ES-I3 (cell line): Measurements from ENCODE around the gene M1AP.

ENCODE experiments used
- H3K36me3 ChIP-seq: 2 replicates; pipeline ENCODE4 v1.6.1; 2013; ENCODE audit warnings: mild to moderate bottlenecking, low read length, control low read depth, moderate library complexity; ENCODE audit not compliant: insufficient read depth
- H3K4me1 ChIP-seq: 2 replicates; pipeline ENCODE4 v1.6.1; 2013; ENCODE audit warnings: mild to moderate bottlenecking, control low read depth, low read length; ENCODE audit not compliant: insufficient read depth
- H3K9ac ChIP-seq: 2 replicates; pipeline ENCODE4 v1.6.1; 2013; ENCODE audit warnings: low read depth, mild to moderate bottlenecking, low read length, moderate library complexity
- H3K9me3 ChIP-seq: 2 replicates; pipeline ENCODE4 v1.6.1; 2013; ENCODE audit warnings: mild to moderate bottlenecking, low read length, moderate library complexity; ENCODE audit not compliant: control insufficient read depth, insufficient read depth

Gene M1AP

GRCh38 chr2:74673826-74674528, 25.8 kb upstream of the M1AP start:
- Histone ChIP-seq H3K9me3 (no peaks in the 10 kb centered on the region), H3K36me3 (no peaks in the 10 kb centered on the region), H3K4me1 (no peaks in the 10 kb centered on the region), H3K9ac (no peak overlapping the region)

GRCh38 chr2:74671479-74671878, 23.3 kb upstream of the M1AP start:
- H3K4me1 ChIP-seq = no peaks in the 10 kb centered on the region
- no peak overlapping the region for H3K9ac ChIP-seq
- no peaks in the 10 kb centered on the region for H3K9me3 ChIP-seq
- no peaks in the 10 kb centered on the region for H3K36me3 ChIP-seq

GRCh38 chr2:74670263-74670662, 22.1 kb upstream of the M1AP start:
- Histone ChIP-seq H3K4me1 (no peaks in the 10 kb centered on the region), H3K9me3 (no peaks in the 10 kb centered on the region), H3K9ac (no peak overlapping the region), H3K36me3 (no peaks in the 10 kb centered on the region)

- no peaks in the 10 kb centered on the region for H3K9me3 ChIP-seq
- H3K36me3 ChIP-seq = no peaks in the 10 kb centered on the region
- no peak overlapping the region for H3K9ac ChIP-seq
These were observed 20.0 kb upstream of the M1AP start for GRCh38 chr2:74668087-74668486.

GRCh38 chr2:74659462-74659861, 11.3 kb upstream of the M1AP start:
- Histone ChIP-seq H3K9me3 (no peaks in the 10 kb centered on the region), H3K9ac (no peak overlapping the region), H3K4me1 (no peaks in the 10 kb centered on the region), H3K36me3 (no peaks in the 10 kb centered on the region)

More at GRCh38 chr2:74668087-74668486, 20.0 kb upstream of the M1AP start:
- H3K4me1 ChIP-seq = no peaks in the 10 kb centered on the region

GRCh38 chr2:74658516-74658915, 10.4 kb upstream of the M1AP start:
- no peak overlapping the region for H3K9ac ChIP-seq
- H3K9me3 ChIP-seq = no peaks in the 10 kb centered on the region
- H3K4me1 ChIP-seq = no peaks in the 10 kb centered on the region
- no peaks in the 10 kb centered on the region for H3K36me3 ChIP-seq

GRCh38 chr2:74655579-74655978, 7.4 kb upstream of the M1AP start:
- H3K9ac ChIP-seq = no peak overlapping the region
- no peaks in the 10 kb centered on the region for H3K9me3 ChIP-seq
- no peaks in the 10 kb centered on the region for H3K4me1 ChIP-seq
- H3K36me3 ChIP-seq = no peaks in the 10 kb centered on the region

GRCh38 chr2:74653985-74654882, 6.1 kb upstream of the M1AP start, which contains the start of gene SEMA4F:
TSS of gene SEMA4F (plus strand) at chr2:74654247. CDS start at chr2:74654377, 130 bp downstream.
- H3K4me1 ChIP-seq = no peaks in the 10 kb centered on the region
- H3K9ac ChIP-seq = peak within 1 kb of the TSS; percentile 81
- no peaks in the 10 kb centered on the region for H3K36me3 ChIP-seq
- no peaks in the 10 kb centered on the region for H3K9me3 ChIP-seq

- H3K9me3 ChIP-seq = no peaks in the 10 kb centered on the region
- no peaks in the 10 kb centered on the region for H3K4me1 ChIP-seq
- no peaks in the 10 kb centered on the region for H3K36me3 ChIP-seq
- peak overlapping the region; percentile 81; the same call in 1 of the 2 replicates for H3K9ac ChIP-seq
These were observed 5.5 kb upstream of the M1AP start for GRCh38 chr2:74653589-74653984.

GRCh38 chr2:74646834-74647482, 1.2 kb downstream of the M1AP start:
- Histone ChIP-seq H3K9ac (peak overlapping the region; percentile 14; the same call in 1 of the 2 replicates), H3K36me3 (no peaks in the 10 kb centered on the region), H3K9me3 (no peaks in the 10 kb centered on the region), H3K4me1 (no peaks in the 10 kb centered on the region)

- no peak overlapping the region for H3K9ac ChIP-seq
- no peaks in the 10 kb centered on the region for H3K4me1 ChIP-seq
- no peaks in the 10 kb centered on the region for H3K36me3 ChIP-seq
- no peaks in the 10 kb centered on the region for H3K9me3 ChIP-seq
These were observed 1.9 kb downstream of the M1AP start for GRCh38 chr2:74646201-74646600.

- Histone ChIP-seq H3K9ac (no peak overlapping the region), H3K9me3 (no peaks in the 10 kb centered on the region), H3K4me1 (no peaks in the 10 kb centered on the region), H3K36me3 (no peaks in the 10 kb centered on the region)
These were observed 2.8 kb downstream of the M1AP start for GRCh38 chr2:74645344-74645743.

GRCh38 chr2:74639550-74639949, 8.6 kb downstream of the M1AP start:
- Histone ChIP-seq H3K4me1 (0 out of 2 replicates have a peak, but pooled peaks cover 3% of the 10 kb centered on the region), H3K36me3 (no peaks in the 10 kb centered on the region), H3K9ac (no peak overlapping the region), H3K9me3 (no peaks in the 10 kb centered on the region)

GRCh38 chr2:74632939-74633312, 15.2 kb downstream of the M1AP start:
- Histone ChIP-seq H3K9me3 (no peaks in the 10 kb centered on the region), H3K4me1 (peaks cover 14% of the 10 kb centered on the region), H3K9ac (no peak overlapping the region), H3K36me3 (no peaks in the 10 kb centered on the region)
